BE2C (cell line): ENCODE measurements around the gene SYT5.

Source experiments
- DNase-seq: peaks from one replicate; pipeline ENCODE4 v3.0.0-alpha.2; 2020
- H3K27me3 ChIP-seq: fragments of 250-450 bp; sonication (Bioruptor Pico); 2 replicates; pipeline ENCODE4 v1.5.1; 2020; ENCODE audit warnings: mild to moderate bottlenecking
- H3K36me3 ChIP-seq: fragments of 250-450 bp; sonication (Bioruptor Pico); 2 replicates; pipeline ENCODE4 v1.5.1; 2020; ENCODE audit warnings: mild to moderate bottlenecking
- H3K4me1 ChIP-seq: fragments of 250-450 bp; sonication (Bioruptor Pico); 2 replicates; pipeline ENCODE4 v1.5.1; 2020
- H3K4me3 ChIP-seq: 2 replicates; pipeline ENCODE4 v1.5.1; 2011; ENCODE audit warnings: low read depth, low read length
- H3K9me3 ChIP-seq: fragments of 250-450 bp; sonication (Bioruptor Pico); 2 replicates; pipeline ENCODE4 v1.5.1; 2020
- TF ChIP-seq, protein P1 (sequence below): IDR thresholded peaks from 2 replicates; pipeline ENCODE4 v1.5.1; 2012; ENCODE audit warnings: mild to moderate bottlenecking, low read depth, low read length

SYT5 gene

GRCh38 chr19:55153652-55154264, 26.3 kb downstream of the SYT5 start:
- H3K9me3 ChIP-seq, result peaks cover 7% of the 10 kb centered on the region
- DNase-seq, result no peak
- H3K36me3 ChIP-seq, result no peaks in the 10 kb centered on the region
- no peak overlapping the region for H3K4me3 ChIP-seq
- TF ChIP-seq, protein P1, sequence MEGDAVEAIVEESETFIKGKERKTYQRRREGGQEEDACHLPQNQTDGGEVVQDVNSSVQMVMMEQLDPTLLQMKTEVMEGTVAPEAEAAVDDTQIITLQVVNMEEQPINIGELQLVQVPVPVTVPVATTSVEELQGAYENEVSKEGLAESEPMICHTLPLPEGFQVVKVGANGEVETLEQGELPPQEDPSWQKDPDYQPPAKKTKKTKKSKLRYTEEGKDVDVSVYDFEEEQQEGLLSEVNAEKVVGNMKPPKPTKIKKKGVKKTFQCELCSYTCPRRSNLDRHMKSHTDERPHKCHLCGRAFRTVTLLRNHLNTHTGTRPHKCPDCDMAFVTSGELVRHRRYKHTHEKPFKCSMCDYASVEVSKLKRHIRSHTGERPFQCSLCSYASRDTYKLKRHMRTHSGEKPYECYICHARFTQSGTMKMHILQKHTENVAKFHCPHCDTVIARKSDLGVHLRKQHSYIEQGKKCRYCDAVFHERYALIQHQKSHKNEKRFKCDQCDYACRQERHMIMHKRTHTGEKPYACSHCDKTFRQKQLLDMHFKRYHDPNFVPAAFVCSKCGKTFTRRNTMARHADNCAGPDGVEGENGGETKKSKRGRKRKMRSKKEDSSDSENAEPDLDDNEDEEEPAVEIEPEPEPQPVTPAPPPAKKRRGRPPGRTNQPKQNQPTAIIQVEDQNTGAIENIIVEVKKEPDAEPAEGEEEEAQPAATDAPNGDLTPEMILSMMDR, result no peak
- no peaks in the 10 kb centered on the region; the same call in 1 of the 2 replicates for H3K4me1 ChIP-seq
- peaks cover 13% of the 10 kb centered on the region for H3K27me3 ChIP-seq

GRCh38 chr19:55152017-55152416, 28.1 kb downstream of the SYT5 start:
- no peaks in the 10 kb centered on the region; the same call in 1 of the 2 replicates for H3K4me1 ChIP-seq
- H3K27me3 ChIP-seq, result peaks cover 20% of the 10 kb centered on the region
- no peaks in the 10 kb centered on the region for H3K36me3 ChIP-seq
- peaks cover 7% of the 10 kb centered on the region for H3K9me3 ChIP-seq
- DNase-seq, result no peak
- H3K4me3 ChIP-seq, result no peak overlapping the region
- TF ChIP-seq, protein P1, result no peak

- Histone ChIP-seq H3K36me3 (no peaks in the 10 kb centered on the region), H3K4me1 (no peaks in the 10 kb centered on the region; the same call in 1 of the 2 replicates), H3K27me3 (peaks cover 38% of the 10 kb centered on the region), H3K4me3 (no peak within 1 kb of the TSS), H3K9me3 (peaks cover 7% of the 10 kb centered on the region)
- TF ChIP-seq, protein P1, result no peak
- DNase-seq, result no peak
Measured at GRCh38 chr19:55149078-55150003, 30.7 kb downstream of the SYT5 start, which contains the start of gene TNNT1. Gene TNNT1 (minus strand): TSS chr19:55149206. CDS start chr19:55147157, 2,049 bp downstream.

DNA sequence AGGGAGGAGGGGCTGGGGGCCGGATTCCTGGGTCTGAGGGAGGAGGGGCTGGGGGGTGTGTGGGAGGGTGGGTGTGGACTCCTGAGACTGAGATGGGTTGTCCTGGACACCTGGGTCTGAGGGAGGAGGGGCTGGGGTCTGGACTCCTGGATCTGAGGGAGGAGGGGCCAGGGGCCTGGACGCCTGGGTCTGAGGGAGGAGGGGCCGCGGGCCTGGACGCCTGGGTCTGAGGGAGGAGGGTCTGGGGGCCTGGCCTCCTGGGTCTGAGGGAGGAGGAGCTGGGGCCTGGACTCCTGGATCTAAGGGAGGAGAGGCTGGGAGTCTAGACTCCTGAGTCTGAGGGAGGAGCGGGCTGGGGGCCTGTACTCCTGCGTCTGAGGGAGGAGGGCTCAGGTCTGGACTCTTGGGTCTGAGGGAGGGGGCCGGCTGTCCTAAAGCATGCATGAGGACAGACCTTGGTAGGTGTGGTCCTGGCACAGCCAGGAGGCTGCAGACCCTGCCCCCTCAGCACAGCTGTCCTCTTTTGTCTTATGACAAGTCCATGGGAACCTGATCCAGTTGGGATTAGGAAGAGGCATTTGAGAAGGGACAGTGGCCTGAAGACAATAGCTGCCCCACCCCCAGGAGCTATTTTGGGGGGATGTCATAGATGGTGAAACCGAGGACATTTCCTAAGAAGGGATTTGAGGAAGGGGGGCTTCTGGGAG, 32.4 kb downstream of the SYT5 start:
- no peak for DNase-seq
- H3K9me3 ChIP-seq, result peaks cover 7% of the 10 kb centered on the region
- H3K27me3 ChIP-seq, result peaks cover 53% of the 10 kb centered on the region
- H3K4me1 ChIP-seq, result no peaks in the 10 kb centered on the region; the same call in 1 of the 2 replicates
- H3K36me3 ChIP-seq, result no peaks in the 10 kb centered on the region
- H3K4me3 ChIP-seq, result no peak overlapping the region
- TF ChIP-seq, protein P1, result no peak

GRCh38 chr19:55146705-55147273, 33.3 kb downstream of the SYT5 start:
- DNase-seq, result no peak
- no peak overlapping the region for H3K4me3 ChIP-seq
- H3K27me3 ChIP-seq, result peaks cover 62% of the 10 kb centered on the region
- no peaks in the 10 kb centered on the region for H3K36me3 ChIP-seq
- no peaks in the 10 kb centered on the region for H3K4me1 ChIP-seq
- H3K9me3 ChIP-seq, result peaks cover 4% of the 10 kb centered on the region
- TF ChIP-seq, protein P1, result no peak
